ENCODE data around the gene CTNNA3. TPM values are rescaled to one million over a fixed set of nuclear protein-coding genes. Genes with fewer than 3 reads are reported as not detected.

The CTNNA3 gene
- total and polyA plus RNA-seq, 12 donors: 0.03 to 14.4 (median 0.47) TPM; not detected in 1

- TF ChIP-seq CTCF (IDR thresholded peaks at IDR 0.05): no peak
- Histone ChIP-seq H3K36me3 (replicated peaks in 1 of 2) (no peaks in the 10 kb centered on the region), H3K27ac (no peak overlapping the region), H3K4me3 (no peak overlapping the region), H3K27me3 (no peaks in the 10 kb centered on the region), H3K4me1 (replicated peaks in 1 of 2) (no peaks in the 10 kb centered on the region), H3K9me3 (replicated peaks in 1 of 3) (no peaks in the 10 kb centered on the region)
- intact Hi-C loops (cut with DNase I): no loop called here
- 62 to 72% (median 69%) methylated on average over 3 to 4 of the region's 4 CpGs for WGBS, 4 donors
- no peak for DNase-seq
Measured at GRCh38 chr10:66586897-66587679, 1108.9 kb downstream of the CTNNA3 start.

GRCh38 chr10:66586073-66586472 is 1109.9 kb downstream of the CTNNA3 start:
- TF ChIP-seq POLR2A (IDR thresholded peaks at IDR 0.05) (no peak), CTCF (IDR thresholded peaks at IDR 0.05) (no peak)
- no peak overlapping the region for H3K4me3 ChIP-seq
- H3K4me1 ChIP-seq (replicated peaks in 1 of 2): no peaks in the 10 kb centered on the region
- no peaks in the 10 kb centered on the region for H3K27me3 ChIP-seq
- H3K9me3 ChIP-seq (replicated peaks in 1 of 3): no peaks in the 10 kb centered on the region
- no peak overlapping the region for H3K27ac ChIP-seq
- WGBS, 4 donors: 35 to 41% (median 39%) methylated on average over 5 of the region's 5 CpGs
- no peaks in the 10 kb centered on the region for H3K36me3 ChIP-seq (replicated peaks in 1 of 2)
- DNase-seq: no peak
- intact Hi-C loops (cut with DNase I): no loop called here

- WGBS, 4 donors: 69 to 91% (median 84%) methylated on average over 2 of the region's 2 CpGs
- Histone ChIP-seq H3K4me1 (replicated peaks in 1 of 2) (no peaks in the 10 kb centered on the region), H3K36me3 (replicated peaks in 1 of 2) (no peaks in the 10 kb centered on the region), H3K4me3 (no peak overlapping the region), H3K9me3 (replicated peaks in 1 of 3) (no peaks in the 10 kb centered on the region), H3K27me3 (no peaks in the 10 kb centered on the region), H3K27ac (no peak overlapping the region)
- TF ChIP-seq POLR2A (IDR thresholded peaks at IDR 0.05): no peak
- no peak for TF ChIP-seq CTCF (IDR thresholded peaks at IDR 0.05)
- intact Hi-C loops (cut with DNase I): no loop called here
- DNase-seq: no peak
Measured at GRCh38 chr10:66575251-66575855, 1120.6 kb downstream of the CTNNA3 start.

- intact Hi-C loops (cut with DNase I): no loop called here
- no peaks in the 10 kb centered on the region for H3K9me3 ChIP-seq (replicated peaks in 1 of 3)
- no peak overlapping the region for H3K27ac ChIP-seq
- no peaks in the 10 kb centered on the region for H3K36me3 ChIP-seq (replicated peaks in 1 of 2)
- no peaks in the 10 kb centered on the region for H3K4me1 ChIP-seq (replicated peaks in 1 of 2)
- WGBS, 4 donors: 61 to 84% (median 82%) methylated on average over 2 of the region's 2 CpGs
- no peak overlapping the region for H3K4me3 ChIP-seq
- H3K27me3 ChIP-seq: no peaks in the 10 kb centered on the region
- TF ChIP-seq POLR2A (IDR thresholded peaks at IDR 0.05) (no peak), CTCF (IDR thresholded peaks at IDR 0.05) (no peak)
- DNase-seq: no peak
Measured at GRCh38 chr10:66572700-66573099, 1123.3 kb downstream of the CTNNA3 start.
